Erythroblast (primary cell): ENCODE measurements around the gene MAPK7.

Experiments used
- GATA1 ChIP-seq: IDR thresholded peaks from 2 replicates; pipeline ENCODE4 v1.6.1; 2011; ENCODE audit warnings: low read depth, mild to moderate bottlenecking, control low read depth, low read length, moderate library complexity
- POLR2A ChIP-seq: IDR thresholded peaks from 2 replicates; pipeline ENCODE4 v1.6.1; 2011; ENCODE audit warnings: mild to moderate bottlenecking, low read length

GRCh38 chr17:19347323-19348080, 30.8 kb upstream of the MAPK7 start:
- no peak for TF ChIP-seq POLR2A
- no peak for TF ChIP-seq GATA1
